Skeletal muscle satellite cell (primary cell): ENCODE results near the gene OR5C1.
"Not testable (repeated sequence)": the region's sequence is repeated elsewhere in the genome, so short reads cannot be mapped to it uniquely, and the experiment has no call there.

ENCODE experiments used
- H3K27me3 ChIP-seq: 2 replicates; pipeline ENCODE4 v1.7.0; 2013; ENCODE audit warnings: low read length; ENCODE audit not compliant: control insufficient read depth, insufficient read depth
- H3K36me3 ChIP-seq: 2 replicates; pipeline ENCODE4 v1.7.0; 2013; ENCODE audit warnings: mild to moderate bottlenecking, control low read depth, low read length; ENCODE audit not compliant: insufficient read depth
- H3K4me1 ChIP-seq: 2 replicates; pipeline ENCODE4 v1.7.0; 2013; ENCODE audit warnings: low read length; ENCODE audit not compliant: control insufficient read depth, insufficient read depth
- H3K4me2 ChIP-seq: 2 replicates; pipeline ENCODE4 v1.7.0; 2013; ENCODE audit warnings: mild to moderate bottlenecking, low read length
- H3K4me3 ChIP-seq: 2 replicates; pipeline ENCODE4 v1.7.0; 2013; ENCODE audit warnings: low read length
- H3K9ac ChIP-seq: 2 replicates; pipeline ENCODE4 v1.7.0; 2013; ENCODE audit warnings: mild to moderate bottlenecking, low read depth, low read length, moderate library complexity
- H3K9me3 ChIP-seq: replicated peaks from 2 replicates; pipeline ENCODE4 v1.7.0; 2013; ENCODE audit warnings: mild to moderate bottlenecking, control low read depth, low read length

Gene OR5C1

GRCh38 chr9:122835313-122835731 lies 46.6 kb downstream of the OR5C1 start:
- Histone ChIP-seq H3K27me3 (peaks cover 8% of the 10 kb centered on the region), H3K9me3 (no peaks in the 10 kb centered on the region), H3K9ac (no peak overlapping the region), H3K36me3 (no peaks in the 10 kb centered on the region), H3K4me2 (no peak overlapping the region), H3K4me3 (no peak overlapping the region), H3K4me1 (no peaks in the 10 kb centered on the region)

- H3K4me1 ChIP-seq = no peaks in the 10 kb centered on the region
- no peaks in the 10 kb centered on the region for H3K9me3 ChIP-seq
- no peaks in the 10 kb centered on the region for H3K36me3 ChIP-seq
- no peak overlapping the region for H3K9ac ChIP-seq
- no peak overlapping the region for H3K4me3 ChIP-seq
- H3K4me2 ChIP-seq = no peak overlapping the region
- peaks cover 8% of the 10 kb centered on the region for H3K27me3 ChIP-seq
Measured at GRCh38 chr9:122837266-122837850, 48.6 kb downstream of the OR5C1 start.

GRCh38 chr9:122838441-122838840 lies 49.7 kb downstream of the OR5C1 start:
- H3K4me3 ChIP-seq, H3K36me3 ChIP-seq, H3K4me2 ChIP-seq, H3K4me1 ChIP-seq, H3K27me3 ChIP-seq, H3K9ac ChIP-seq, H3K9me3 ChIP-seq: not testable (repeated sequence)
